Adrenal gland (tissue), 5 donors: ENCODE measurements around the gene URB2.

Experiments
- CTCF ChIP-seq, 6 experiments: fragments of 450-650 bp in 4 of 6; fragments of 200-600 bp in 2 of 6; sonication (generic) in 1 of 6; IDR thresholded peaks; 1 replicate in 5 of 6; 2 replicates in 1 of 6; pipeline versions ENCODE4 v1.5.1 to v1.8.0; 2016 to 2021; ENCODE audit warnings: antibody characterized with exemption in 6 of 6, mild to moderate bottlenecking in 2 of 6, moderate library complexity in 1 of 6
- POLR2A ChIP-seq, 2 donors: fragments of 450-650 bp; IDR thresholded peaks; one replicate each; pipeline ENCODE4 v1.6.1; 2017; ENCODE audit warnings: antibody characterized with exemption in 2 of 2, mild to moderate bottlenecking in 2 of 2, moderate library complexity in 1 of 2
- donor health status: DM: no; HTN: no; CAD: no.

GRCh38 chr1:229685149-229685548, 59.1 kb downstream of the URB2 start:
- TF ChIP-seq CTCF (IDR thresholded peaks at IDR 0.05) = no peak
- no peak for TF ChIP-seq POLR2A (IDR thresholded peaks at IDR 0.05)
